Effector CD8-positive, alpha-beta T cell (primary cell): ENCODE results near the gene LENEP.
"Not testable (repeated sequence)": the region's sequence is repeated elsewhere in the genome, so short reads cannot be mapped to it uniquely, and the experiment has no call there.

Experiments used
- DNase-seq: peaks from one replicate; lab custom pipeline; 2025; lab: John Stamatoyannopoulos, UW

LENEP gene

GRCh38 chr1:154974808-154975408, 18.5 kb upstream of the LENEP start:
- DNase-seq = peak; percentile 92

DNA sequence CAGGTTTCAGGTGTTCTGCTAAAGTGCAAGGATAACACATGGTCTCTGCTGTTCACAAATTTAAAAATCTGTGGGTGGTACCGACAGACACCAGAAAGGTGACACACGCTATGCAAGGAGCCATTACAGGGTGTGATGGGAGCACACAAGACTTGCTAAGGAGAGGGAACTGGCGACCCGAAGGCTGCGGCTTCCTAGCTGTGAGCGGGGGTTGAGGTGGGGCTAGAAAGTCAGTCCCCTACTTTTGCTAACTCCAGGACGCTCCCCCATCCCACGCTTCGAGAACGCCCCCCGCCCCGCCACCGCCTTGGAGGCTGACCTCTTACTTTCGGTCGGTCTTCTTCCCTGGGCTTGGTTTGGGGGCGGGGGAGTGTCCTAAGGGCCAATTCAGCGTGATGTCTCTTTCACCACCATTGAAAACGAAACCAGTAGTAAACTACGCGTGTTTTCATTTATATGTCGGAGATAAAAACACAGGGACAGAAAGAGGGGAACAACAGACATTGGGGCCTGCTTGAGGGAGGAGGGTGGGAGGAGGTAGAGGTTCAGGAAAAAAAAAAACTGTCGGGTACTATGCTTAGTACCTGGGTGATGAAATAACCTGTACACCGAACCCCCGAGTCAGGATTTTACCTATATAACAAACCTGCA, 17.9 kb upstream of the LENEP start:
- DNase-seq = no peak

DNA sequence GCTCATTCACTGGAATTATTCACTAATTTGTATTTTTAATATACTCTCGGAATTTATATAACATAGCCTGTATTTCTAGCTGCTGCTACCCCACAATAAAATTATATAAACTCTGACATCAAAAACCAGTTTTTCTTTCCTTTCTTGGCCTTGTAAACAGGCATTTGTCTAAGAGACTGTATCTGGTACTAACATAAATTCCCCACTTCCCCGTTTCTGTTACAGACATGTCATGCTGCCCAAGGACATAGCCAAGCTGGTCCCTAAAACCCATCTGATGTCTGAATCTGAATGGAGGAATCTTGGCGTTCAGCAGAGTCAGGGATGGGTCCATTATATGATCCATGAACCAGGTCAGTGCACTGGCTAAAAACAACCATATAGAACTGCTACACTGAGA, 15.6 kb upstream of the LENEP start:
- not testable (repeated sequence) for DNase-seq

GRCh38 chr1:154978360-154978759, 15.0 kb upstream of the LENEP start:
- no peak for DNase-seq

GRCh38 chr1:154982341-154982740, 11.0 kb upstream of the LENEP start:
- no peak for DNase-seq

- peak; percentile 92 for DNase-seq
These were observed 10.3 kb upstream of the LENEP start, which contains the start of gene FLAD1 for GRCh38 chr1:154982897-154983648. Gene FLAD1 (plus strand): TSS chr1:154983344. CDS start chr1:154983695, 351 bp downstream.

DNA sequence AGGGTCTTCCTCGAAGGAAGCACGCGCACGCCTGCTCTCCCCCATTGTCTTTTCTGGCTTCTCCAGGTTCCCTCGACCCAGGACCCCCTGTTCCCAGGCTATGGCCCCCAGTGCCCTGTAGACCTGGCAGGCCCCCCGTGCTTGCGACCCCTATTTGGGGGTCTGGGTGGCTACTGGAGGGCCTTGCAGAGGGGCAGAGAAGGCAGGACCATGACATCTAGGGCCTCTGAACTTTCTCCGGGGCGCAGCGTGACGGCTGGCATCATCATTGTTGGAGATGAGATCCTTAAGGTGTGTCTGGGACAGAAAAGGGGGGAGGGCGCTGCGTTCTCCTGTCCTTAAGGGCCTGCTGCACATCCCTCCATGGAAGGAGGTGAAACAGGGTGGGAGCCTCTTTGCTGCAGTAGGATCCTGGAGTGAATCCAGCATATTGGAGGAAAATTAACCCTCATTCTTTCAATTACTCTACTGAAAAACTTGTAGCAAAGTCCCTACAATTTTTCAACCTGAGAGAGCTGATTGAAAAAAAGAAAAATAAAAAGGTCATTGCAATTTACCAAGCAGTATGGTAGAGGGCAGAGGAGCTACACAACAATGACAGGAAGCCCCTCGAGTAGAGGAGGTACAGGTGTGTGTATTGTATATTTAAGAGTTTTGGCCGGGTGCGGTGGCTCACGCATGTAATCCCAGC, 9.5 kb upstream of the LENEP start:
- DNase-seq = no peak

DNA sequence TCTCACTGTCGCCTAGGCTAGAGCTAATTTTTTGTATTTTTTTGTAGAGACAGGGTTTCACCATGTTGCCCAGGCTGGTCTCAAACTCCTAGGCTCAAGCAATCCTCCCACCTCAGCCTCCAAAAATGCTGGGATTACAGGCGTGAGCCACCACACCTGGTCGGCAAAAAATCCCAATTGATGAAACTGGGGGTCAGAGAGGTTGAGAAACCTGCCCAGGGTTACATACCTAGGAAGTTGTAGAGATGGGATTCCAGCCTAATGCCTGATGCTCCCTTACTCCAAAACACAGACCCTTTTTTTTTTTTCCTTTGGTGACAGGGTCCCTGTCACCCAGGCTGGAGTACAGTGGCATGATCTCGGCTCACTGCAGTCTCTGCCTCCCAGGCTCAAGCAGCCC, 6.7 kb upstream of the LENEP start:
- DNase-seq = not testable (repeated sequence)

- DNase-seq = no peak
These were observed 6.1 kb upstream of the LENEP start for GRCh38 chr1:154987326-154987725.

- DNase-seq = no peak
These were observed 5.1 kb upstream of the LENEP start for GRCh38 chr1:154988058-154988954.

DNA sequence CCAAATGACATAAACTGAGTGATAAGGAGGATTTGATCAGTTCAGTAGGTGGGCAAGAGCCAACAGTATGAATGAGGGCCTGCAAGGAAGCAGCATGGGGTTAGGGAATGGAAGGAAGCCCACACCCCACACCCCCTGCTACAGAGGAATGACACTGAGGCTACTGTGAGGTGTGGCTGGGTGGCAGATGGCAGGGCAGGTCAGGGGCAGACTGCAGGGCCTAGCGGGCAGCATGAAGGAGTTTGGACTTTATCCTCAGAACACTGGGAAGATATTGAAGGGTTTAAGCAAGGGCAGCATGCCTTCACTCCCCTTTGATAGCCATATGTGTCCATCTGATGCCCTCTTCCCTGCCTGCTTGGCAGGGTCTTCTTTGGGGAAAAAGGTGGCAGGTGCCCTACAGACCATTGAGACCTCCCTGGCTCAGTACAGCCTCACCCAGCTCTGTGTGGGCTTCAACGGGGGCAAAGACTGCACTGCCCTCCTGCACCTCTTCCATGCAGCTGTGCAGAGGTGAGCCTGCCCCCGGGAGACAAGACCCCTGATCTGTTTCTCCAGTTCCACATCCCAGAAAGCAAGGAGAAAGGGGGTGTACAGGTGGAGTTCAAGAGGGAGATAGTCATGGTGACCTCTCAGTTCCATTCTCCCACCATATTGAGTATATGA, 4.1 kb upstream of the LENEP start:
- DNase-seq = no peak

- DNase-seq = no peak
These were observed 3.1 kb upstream of the LENEP start for GRCh38 chr1:154990276-154990675.

GRCh38 chr1:154992721-154993571, 440 bp upstream of the LENEP start:
- DNase-seq = no peak

- no peak for DNase-seq
These were observed 842 bp downstream of the LENEP start for GRCh38 chr1:154994269-154994587.

DNA sequence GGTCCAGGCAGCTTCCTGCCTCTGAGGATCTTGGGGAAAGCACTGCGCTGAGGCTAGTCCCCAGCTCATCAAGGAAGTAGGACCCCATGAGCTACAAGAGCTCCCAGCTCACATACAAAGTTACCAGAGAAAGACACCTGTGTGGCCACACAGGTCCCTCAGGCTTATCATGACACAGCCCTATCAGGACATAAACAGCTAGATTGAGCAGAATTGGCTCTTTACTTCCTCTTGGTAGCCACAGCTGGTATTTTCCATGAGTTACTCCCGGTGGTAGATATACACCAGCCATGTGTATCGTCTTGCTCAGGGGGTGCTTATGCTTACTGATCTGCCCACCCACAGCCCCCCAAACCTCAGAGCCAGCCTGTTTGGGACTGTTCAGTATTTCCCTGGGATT, 1.2 kb downstream of the LENEP start:
- no peak for DNase-seq

DNA sequence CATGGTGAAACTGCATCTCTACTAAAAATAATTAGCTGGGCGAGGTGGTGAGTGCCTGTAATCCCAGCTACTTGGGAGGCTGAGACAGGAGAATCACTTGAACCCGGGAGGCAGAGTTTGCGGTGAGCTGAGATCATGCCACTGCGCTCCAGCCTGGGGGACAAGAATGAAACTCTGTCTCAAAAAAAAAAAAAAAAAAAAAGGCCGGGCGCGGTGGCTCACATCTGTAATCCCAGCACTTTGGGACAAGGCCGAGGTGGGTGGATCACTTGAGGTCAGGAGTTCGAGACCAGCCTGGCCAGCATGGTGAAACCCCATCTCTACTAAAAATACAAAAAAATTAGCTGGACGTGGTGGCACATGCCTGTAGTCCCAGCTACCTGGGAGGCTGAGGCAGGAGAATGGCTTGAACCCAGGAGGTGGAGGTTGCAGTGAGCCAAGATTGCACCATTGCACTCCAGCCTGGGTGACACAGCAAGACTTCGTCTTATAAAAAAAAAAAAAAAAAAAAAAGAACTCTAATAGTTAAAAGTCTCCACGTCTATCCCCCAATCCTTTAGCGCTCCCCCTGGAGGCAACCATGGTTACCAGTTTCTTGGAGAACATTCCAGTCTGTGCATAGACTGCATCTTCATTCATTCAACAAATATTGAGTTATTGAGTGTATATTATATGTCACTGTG, 2.1 kb downstream of the LENEP start:
- not testable (repeated sequence) for DNase-seq

DNA sequence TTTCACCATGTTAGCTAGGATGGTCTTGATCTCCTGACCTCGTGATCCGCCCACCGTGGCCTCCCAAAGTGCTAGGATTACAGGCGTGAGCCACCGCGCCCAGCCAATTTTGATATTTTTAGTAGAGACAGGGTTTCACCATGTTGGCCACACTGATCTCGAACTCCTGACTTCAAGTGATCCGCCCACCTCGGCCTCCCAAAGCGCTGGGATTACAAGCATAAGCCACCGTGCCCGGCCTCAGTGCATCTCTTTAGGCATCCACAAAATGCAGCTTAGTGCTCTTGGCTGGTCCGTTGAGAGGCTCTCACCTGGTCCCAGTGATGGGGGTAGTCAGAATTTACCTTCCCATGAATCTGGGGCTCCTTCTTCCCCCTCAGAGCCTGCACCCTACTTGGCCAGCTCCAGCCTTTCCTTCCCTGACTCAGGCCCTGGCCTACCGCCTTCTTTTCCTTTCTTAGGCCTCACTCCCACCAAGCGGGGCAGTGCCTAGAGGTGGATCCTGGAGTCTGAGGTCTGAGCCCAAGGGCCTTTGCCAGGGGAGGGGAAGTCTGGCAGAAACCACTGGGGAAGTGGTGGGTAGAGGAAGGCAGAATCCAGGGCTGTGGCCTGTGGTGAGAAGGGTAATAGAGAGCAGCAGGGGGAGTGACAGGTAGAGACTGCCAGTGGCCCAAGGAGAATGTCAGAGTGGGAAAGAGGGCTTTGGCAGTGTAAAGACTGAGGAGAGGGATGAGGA, 3.7 kb downstream of the LENEP start:
- DNase-seq = no peak

GRCh38 chr1:154998201-154998780, 4.9 kb downstream of the LENEP start:
- no peak for DNase-seq
